H54 (cell line): ENCODE data around the gene GNB1.

Experiments used
- DNase-seq: peaks from one replicate; pipeline ENCODE4 v3.0.0; 2011; ENCODE audit warnings: low spot score, mixed read lengths; ENCODE audit not compliant: insufficient read length
- FAIRE-seq: peaks from 3 replicates; lab custom pipeline; 2011; peaks lifted over from hg19 to GRCh38; lab: Jason Lieb, UNC
- POLR2A ChIP-seq: IDR thresholded peaks from 2 replicates; pipeline ENCODE4 v1.6.1; 2011; ENCODE audit warnings: low read depth, mild to moderate bottlenecking, low read length

Gene GNB1

GRCh38 chr1:1780598-1781525, 110.0 kb downstream of the GNB1 start:
- DNase-seq (no peak), FAIRE-seq (no peak)

GRCh38 chr1:1779691-1780597, 110.9 kb downstream of the GNB1 start:
- TF ChIP-seq POLR2A = no peak
- DNase-seq (peak; percentile 57), FAIRE-seq (no peak)

More at GRCh38 chr1:1780598-1781525, 110.0 kb downstream of the GNB1 start:
- TF ChIP-seq POLR2A = no peak

GRCh38 chr1:1779320-1779675, 111.6 kb downstream of the GNB1 start:
- FAIRE-seq (no peak), DNase-seq (no peak)
- no peak for TF ChIP-seq POLR2A

GRCh38 chr1:1778663-1779319, 112.1 kb downstream of the GNB1 start:
- FAIRE-seq (no peak), DNase-seq (no peak)
- TF ChIP-seq POLR2A = no peak

DNA sequence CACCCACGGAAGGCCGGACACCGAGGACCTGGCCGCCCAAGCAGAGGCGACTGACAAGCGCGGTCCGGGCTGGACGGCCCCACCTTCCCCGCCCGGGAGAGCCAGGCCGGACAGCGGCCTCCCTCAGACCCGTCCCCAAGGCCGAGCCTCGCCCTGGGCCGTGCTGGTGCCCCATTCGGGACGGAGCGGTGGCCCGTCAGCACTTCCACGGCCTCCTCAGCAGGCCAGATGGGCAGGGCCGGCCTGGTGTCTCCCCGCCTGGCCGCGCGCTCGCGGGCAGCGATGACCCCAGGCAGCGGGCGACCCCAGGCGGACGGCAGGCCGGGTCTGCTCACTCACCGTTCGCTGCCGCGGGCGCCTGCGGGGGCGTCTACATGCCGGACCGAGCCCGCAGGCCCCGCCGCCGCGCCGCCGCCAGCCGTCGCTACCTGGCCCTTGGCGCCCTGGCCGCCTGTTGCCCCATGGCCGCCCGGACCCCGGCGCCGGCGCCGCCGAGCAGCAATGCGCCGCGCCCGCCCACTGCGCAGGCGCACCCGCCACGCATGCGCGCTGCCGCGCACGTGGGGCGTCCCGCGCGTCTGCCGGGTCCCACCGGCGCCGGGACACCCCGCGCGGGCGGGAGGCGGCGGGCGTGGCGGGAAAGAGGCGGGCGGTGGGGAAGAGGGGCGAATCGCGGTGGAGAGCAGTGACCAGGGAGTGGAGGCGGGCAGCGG, 112.8 kb downstream of the GNB1 start, which contains the start of gene NADK:
Gene NADK (minus strand): TSS at position 521 of the 713 bp plus-strand sequence. CDS start 13,064 bp downstream, outside the sequence.
- TF ChIP-seq POLR2A = peak; percentile 76
- DNase-seq (peak; percentile 70), FAIRE-seq (no peak)

- FAIRE-seq = no peak
- no peak for TF ChIP-seq POLR2A
- DNase-seq = no peak
Measured at GRCh38 chr1:1777583-1777899, 113.3 kb downstream of the GNB1 start.

GRCh38 chr1:1776672-1777582, 114.0 kb downstream of the GNB1 start:
- TF ChIP-seq POLR2A = no peak
- FAIRE-seq (no peak), DNase-seq (no peak)

- FAIRE-seq = no peak
Measured at GRCh38 chr1:1775327-1776226, 115.3 kb downstream of the GNB1 start.

DNA sequence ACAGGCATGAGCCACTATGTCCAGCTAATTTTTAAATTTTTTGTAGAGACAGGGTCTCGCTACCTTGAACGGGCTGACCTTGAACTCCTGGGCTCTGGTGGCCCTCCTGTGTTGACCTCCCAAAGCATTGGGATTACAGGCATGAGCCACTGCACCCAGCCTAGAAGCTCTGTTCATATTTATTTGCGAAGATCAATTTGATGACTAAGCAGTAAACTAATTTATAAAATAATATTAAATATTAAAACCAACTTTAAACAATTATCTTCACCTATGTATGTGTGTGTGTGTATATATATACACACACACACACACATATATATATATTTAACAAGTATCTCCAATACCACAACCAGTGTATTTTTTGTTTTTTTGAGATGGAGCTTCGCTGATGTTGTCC, 117.0 kb downstream of the GNB1 start:
- DNase-seq = no peak
- TF ChIP-seq POLR2A = no peak
- no peak for FAIRE-seq

More at GRCh38 chr1:1775327-1776226, 115.3 kb downstream of the GNB1 start:
- DNase-seq = no peak
- TF ChIP-seq POLR2A = no peak

GRCh38 chr1:1771096-1771495, 119.8 kb downstream of the GNB1 start:
- DNase-seq (no peak), FAIRE-seq (no peak)
- TF ChIP-seq POLR2A = no peak

DNA sequence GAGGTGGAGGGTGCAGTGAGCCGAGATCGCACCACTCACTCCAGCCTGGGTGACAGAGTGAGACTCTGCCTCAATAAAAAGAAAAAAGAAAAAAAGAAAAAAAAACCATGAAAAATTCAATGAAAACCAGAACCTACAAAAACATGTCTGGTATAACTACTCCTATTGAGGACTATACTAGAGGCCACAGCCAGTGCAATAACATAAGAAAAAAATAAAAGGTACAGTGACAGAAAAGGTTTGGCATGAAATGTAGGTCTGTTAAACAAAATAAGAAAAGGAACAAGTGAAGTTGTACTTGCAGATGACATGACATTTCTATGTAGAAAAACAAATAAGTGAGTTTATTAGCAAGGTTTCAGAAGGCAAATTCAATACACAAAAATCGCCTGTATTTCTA, 120.8 kb downstream of the GNB1 start:
- no peak for FAIRE-seq
- no peak for TF ChIP-seq POLR2A
- no peak for DNase-seq
